A172 (cell line): ENCODE data around the gene CREB3. TPM values are rescaled to one million over a fixed set of nuclear protein-coding genes. Genes with fewer than 3 reads are reported as not detected.

Experiments
- DNase-seq: peaks from one replicate; pipeline ENCODE4 v3.0.0-alpha.2; 2015; ENCODE audit warnings: low spot score
- total RNA-seq: library from RNA; depleted of rRNA; stranded (reverse); fragments of >200 nt; shearing (Covaris generic); gene quantifications from 2 replicates; pipeline ENCODE4 v1.2.3, GENCODE V29; 2014; rRNA removed

CREB3 gene
- total RNA-seq, 1 experiment from 2014 or later = 76.5 TPM

DNA sequence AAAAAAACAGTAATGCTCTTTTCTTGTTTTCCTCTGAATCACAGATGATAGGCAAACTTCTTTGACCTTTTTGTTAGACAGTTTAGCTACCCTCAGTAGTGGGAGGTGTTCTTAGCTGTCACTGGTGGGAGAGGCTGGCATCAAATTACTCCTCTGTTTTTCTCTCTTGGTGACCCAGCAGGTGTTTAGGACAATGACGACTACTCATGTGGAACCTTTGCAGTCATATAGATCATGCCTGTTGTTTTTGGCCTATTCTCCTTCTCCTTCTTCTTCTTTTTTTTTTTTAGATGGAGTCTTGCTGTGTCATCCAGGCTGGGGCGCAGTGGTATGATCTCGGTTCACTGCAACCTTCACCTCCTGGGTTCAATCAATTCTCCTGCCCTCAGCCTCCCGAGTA, 43.6 kb downstream of the CREB3 start:
- DNase-seq = no peak

DNA sequence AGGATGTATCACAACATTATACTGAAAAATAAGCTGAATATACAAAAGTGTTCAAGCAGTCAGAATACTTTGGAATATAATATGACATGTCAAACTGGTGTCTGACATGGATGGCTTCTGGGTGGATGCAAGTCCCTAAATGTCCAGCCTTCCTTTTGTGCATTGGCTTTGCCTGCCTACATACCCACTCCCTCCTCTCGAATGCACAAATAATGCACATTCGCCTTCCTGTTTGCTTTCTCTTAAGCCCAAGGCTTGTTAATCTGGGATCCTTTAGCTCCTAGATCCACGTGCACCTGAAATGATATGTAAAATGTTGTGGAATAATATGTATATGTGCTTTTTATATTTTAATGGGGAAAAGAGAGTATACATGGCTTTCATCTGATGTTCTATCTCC, 46.0 kb downstream of the CREB3 start:
- no peak for DNase-seq

DNA sequence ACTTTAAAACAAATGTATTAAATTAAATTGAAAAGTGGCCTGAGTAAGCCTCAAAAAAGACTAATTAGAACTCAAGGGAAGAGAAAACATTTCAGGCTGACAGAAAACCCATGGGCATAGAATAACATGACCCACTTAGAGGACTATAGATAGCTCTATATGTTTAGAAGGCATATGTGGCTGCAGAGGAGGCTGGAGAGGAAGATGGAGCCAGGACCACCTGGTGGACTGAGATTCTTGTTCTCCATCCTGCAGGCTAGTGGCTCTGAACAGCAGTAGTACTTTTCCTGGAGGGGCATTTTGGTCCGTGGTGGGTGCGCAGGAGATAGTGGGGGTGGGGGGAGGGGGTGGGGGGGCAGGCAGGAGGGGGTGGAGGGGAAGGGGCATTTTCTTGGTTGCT, 48.6 kb downstream of the CREB3 start:
- DNase-seq = no peak

DNA sequence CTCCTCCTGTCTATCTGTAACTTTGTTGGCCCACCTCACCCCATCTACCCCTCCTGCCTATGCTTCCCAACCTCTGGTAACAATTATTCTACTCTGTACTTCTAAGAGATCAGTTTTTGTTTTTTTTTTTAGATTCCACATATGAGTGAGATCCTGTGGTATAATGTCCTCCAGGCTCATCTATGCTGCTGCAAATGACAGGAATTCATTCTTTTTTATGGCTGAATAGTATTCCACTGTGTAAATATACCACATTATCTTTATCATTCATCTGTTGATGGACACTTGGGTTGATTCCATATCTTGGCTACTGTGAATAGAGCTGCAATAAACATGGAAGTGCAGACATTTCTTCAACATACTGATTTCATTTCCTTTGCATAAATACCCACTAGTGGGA, 51.0 kb downstream of the CREB3 start:
- no peak for DNase-seq

Other genes starting within 250 kb of the CREB3 start
- gene RUSC2, start 242.6 kb upstream of the CREB3 start, total RNA-seq = 18.6 and 19.9 TPM in 2 replicates
- gene TESK1, start 127.4 kb upstream of the CREB3 start, total RNA-seq = 11.3 and 15.1 TPM in 2 replicates
- gene CD72, start 114.3 kb upstream of the CREB3 start, total RNA-seq = 0.12 and 0.48 TPM in 2 replicates
- not detected in 2 replicates for gene SIT1, start 81.7 kb upstream of the CREB3 start, total RNA-seq
- 1,768 and 6,657 TPM in 2 replicates for gene RMRP, start 74.6 kb upstream of the CREB3 start, total RNA-seq
- gene CCDC107, start 74.4 kb upstream of the CREB3 start, total RNA-seq = 5.7 and 12.6 TPM in 2 replicates
- 2.5 and 3.6 TPM in 2 replicates for gene ARHGEF39, start 67.5 kb upstream of the CREB3 start, total RNA-seq
- not detected in 2 replicates for gene CA9, start 58.7 kb upstream of the CREB3 start, total RNA-seq
- 423 and 447 TPM in 2 replicates for gene TPM2, start 42.7 kb upstream of the CREB3 start, total RNA-seq
- 139 and 155 TPM in 2 replicates for gene TLN1, start 471 bp upstream of the CREB3 start, total RNA-seq
- 12.2 and 15.0 TPM in 2 replicates for gene GBA2, start 16.6 kb downstream of the CREB3 start, total RNA-seq
- 10.4 and 16.1 TPM in 2 replicates for gene RGP1, start 16.6 kb downstream of the CREB3 start, total RNA-seq
- gene MSMP, start 21.6 kb downstream of the CREB3 start, total RNA-seq = not detected in 2 replicates
- 1.9 and 2.1 TPM in 2 replicates for gene NPR2, start 58.9 kb downstream of the CREB3 start, total RNA-seq
- gene SPAG8, start 79.6 kb downstream of the CREB3 start, total RNA-seq = 0.21 and 0.29 TPM in 2 replicates
- gene HINT2, start 82.4 kb downstream of the CREB3 start, total RNA-seq = 36.3 and 49.2 TPM in 2 replicates
- not detected in 2 replicates for gene FAM221B, start 96.1 kb downstream of the CREB3 start, total RNA-seq
- gene TMEM8B, start 96.6 kb downstream of the CREB3 start, total RNA-seq = 1.6 and 2.7 TPM in 2 replicates
- not detected in 2 replicates for gene OR13J1, start 137.7 kb downstream of the CREB3 start, total RNA-seq
- gene HRCT1, start 173.5 kb downstream of the CREB3 start, total RNA-seq = 1.0 TPM in 1 of 2 replicates, not detected in the other
- 0.31 TPM in 1 of 2 replicates, not detected in the other for gene SPAAR, start 176.8 kb downstream of the CREB3 start, total RNA-seq
- gene OR2S2, start 225.5 kb downstream of the CREB3 start, total RNA-seq = not detected in 2 replicates